Vagina (tissue), 2 donors: ENCODE data around the gene SGF29.

Experiments
- POLR2AphosphoS5 ChIP-seq, 2 donors: sonication (generic); formaldehyde crosslinking; IDR thresholded peaks; one replicate each; pipeline ENCODE4 v1.9.0; 2017; ENCODE audit warnings: antibody characterized with exemption in 2 of 2, mild to moderate bottlenecking in 2 of 2, low read depth in 1 of 2; ENCODE audit not compliant: insufficient read depth in 1 of 2
- TF ChIP-seq, protein P1 (sequence below), 3 experiments: fragments of 450-650 bp in 2 of 3; fragments of 200-600 bp in 1 of 3; sonication (generic) in 1 of 3; IDR thresholded peaks; one replicate each; pipeline ENCODE4 v1.5.1; 2017 to 2019; ENCODE audit warnings: antibody characterized with exemption in 3 of 3, mild to moderate bottlenecking in 2 of 3, moderate library complexity in 2 of 3

DNA sequence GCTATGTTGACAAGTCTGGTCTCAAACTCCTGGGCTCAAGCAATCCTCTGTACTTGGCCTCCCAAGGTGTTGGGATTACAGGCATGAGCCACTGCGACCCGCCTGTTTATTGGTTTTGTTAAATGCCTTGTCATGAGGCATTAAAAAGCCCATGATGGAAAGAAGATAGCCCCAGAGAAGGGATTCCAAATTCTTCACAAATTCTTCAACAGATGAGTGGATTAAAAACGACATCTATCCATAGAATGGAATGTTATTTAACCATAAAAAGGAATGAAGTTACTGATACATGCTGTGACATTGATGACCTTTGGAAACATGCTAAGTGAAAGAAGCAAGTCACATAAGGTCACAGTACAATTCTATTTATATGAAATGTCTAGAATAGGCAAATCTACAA, 4.7 kb downstream of the SGF29 start:
- TF ChIP-seq POLR2AphosphoS5 (IDR thresholded peaks at IDR 0.05; ENCODE audit: insufficient read depth in 1 of 2, low read depth in 1 of 2), result no peak
- TF ChIP-seq, protein P1, sequence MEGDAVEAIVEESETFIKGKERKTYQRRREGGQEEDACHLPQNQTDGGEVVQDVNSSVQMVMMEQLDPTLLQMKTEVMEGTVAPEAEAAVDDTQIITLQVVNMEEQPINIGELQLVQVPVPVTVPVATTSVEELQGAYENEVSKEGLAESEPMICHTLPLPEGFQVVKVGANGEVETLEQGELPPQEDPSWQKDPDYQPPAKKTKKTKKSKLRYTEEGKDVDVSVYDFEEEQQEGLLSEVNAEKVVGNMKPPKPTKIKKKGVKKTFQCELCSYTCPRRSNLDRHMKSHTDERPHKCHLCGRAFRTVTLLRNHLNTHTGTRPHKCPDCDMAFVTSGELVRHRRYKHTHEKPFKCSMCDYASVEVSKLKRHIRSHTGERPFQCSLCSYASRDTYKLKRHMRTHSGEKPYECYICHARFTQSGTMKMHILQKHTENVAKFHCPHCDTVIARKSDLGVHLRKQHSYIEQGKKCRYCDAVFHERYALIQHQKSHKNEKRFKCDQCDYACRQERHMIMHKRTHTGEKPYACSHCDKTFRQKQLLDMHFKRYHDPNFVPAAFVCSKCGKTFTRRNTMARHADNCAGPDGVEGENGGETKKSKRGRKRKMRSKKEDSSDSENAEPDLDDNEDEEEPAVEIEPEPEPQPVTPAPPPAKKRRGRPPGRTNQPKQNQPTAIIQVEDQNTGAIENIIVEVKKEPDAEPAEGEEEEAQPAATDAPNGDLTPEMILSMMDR (IDR thresholded peaks at IDR 0.05), result no peak
